SH-SY5Y (cell line): ENCODE data around the gene IRF8.

Experiments used
- GATA2 ChIP-seq: IDR thresholded peaks from 2 replicates; pipeline ENCODE4 v1.6.1; 2011; ENCODE audit warnings: mild to moderate bottlenecking, low read depth, low read length
- GATA3 ChIP-seq: IDR thresholded peaks from 2 replicates; pipeline ENCODE4 v1.6.1; 2011; ENCODE audit warnings: low read depth, mild to moderate bottlenecking, low read length, moderate library complexity

Gene IRF8

DNA sequence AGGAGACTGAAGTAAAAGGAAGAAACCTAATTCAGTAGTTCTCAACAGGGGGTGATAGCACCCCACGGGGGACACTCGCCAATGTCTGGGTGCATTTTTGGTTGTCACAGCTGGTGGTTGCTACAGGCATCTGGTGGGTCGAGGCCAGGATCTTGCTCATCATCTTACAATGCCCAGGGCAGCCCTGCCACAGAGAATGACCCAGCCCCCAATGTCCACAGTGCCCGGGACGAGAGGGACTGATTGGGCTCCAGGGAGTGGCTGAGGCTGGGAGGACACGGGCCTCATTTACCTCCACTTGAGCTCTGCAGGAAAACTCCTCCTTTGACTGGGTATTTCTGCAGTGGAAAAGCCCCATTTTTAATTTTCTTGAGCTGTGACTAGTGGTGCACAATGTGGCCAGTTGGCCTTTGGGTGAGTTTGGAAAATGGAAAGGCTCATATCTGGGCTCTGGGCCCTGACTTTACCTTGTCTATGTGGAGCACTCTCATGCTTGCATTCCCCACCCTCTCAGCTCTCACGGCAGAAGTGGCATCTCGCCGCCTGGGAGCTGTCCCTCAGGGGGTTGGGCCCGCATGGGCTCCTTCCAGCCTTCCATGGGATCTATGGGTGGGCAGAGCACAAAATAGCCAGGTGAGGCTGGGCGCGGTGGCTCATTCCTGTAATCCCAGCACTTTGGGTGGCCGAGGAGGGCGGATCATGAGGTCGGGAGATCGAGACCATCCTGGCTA, 37.7 kb upstream of the IRF8 start:
- no peak for TF ChIP-seq GATA2
- TF ChIP-seq GATA3: no peak

DNA sequence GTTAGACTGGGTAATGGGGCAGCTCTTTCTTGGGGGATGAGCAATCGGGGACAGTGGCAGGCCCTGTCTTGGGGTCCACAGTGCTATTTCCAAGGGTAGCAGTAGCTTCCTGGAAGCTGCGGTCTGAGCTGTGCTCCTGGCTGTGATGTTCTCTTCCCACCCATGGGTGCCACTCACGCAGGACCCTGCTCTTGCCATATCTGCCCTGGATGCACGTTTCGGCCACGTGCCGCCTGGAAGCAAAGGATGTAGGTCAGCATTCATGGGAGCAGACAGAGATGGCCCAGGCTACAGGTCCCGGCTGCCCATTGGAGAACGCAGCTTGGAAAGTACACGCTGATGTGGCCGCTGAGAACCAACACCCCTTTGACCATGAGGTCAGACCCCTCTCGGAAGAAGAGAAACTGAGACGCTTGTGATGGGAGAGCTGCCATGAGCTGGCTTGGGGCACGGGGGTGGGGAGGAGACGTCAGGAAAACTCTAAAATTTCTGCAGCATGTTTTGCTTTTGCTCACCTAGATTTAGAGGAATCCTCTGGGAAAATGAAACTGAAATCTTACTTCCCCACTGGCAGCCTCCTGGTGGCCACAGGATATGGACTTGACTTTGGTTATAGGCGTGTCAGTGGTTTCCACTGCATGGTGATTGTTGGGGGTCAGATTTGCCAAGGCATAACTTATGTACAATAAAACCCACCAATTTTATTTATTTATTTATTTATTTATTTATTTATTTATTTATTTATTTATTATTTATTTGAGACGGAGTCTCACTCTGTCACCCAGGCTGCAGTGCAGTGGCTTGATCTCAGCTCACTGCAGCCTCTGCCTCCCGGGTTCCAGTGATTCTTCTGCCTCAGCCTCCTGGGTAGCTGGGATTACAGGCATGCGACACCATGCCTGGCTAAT, 36.2 kb upstream of the IRF8 start:
- no peak for TF ChIP-seq GATA3
- TF ChIP-seq GATA2: no peak

DNA sequence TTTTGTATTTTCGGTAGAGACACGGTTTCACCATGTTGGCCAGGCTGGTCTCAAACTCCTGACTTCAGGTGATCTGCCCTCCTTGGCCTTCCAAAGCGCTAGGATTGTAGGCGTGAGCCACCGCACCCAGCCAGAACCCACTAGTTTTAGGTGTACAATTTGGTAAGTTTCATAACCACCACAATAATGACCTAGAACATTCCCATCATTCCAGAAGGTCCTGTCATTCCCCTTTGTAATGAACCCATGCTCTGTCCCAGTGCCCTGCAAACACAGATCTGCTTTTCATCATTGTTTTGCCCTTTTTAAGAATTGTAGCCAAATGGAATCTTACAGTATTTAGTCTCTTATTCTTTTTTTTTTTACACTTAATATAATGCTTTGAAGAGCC, 35.6 kb upstream of the IRF8 start:
- no peak for TF ChIP-seq GATA3
- no peak for TF ChIP-seq GATA2

DNA sequence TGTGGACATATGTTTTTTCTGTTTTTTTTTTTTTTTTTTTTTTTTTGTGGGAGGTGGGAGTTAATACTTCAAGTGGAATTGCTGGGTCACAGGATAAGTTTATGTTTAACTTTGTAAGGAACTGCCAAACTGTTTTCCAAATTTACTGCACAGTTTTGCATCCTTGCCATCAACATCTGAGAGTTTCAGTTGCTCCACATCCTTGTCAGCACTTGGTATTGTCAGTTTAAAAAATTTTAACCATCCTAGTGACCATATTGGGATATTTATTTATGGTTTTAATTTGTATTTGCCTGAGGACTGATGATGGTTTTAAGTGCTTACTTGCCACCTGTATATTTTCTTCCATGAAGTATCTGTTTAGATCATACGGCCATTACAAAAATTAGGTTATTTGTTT, 34.0 kb upstream of the IRF8 start:
- no peak for TF ChIP-seq GATA2
- TF ChIP-seq GATA3: no peak

DNA sequence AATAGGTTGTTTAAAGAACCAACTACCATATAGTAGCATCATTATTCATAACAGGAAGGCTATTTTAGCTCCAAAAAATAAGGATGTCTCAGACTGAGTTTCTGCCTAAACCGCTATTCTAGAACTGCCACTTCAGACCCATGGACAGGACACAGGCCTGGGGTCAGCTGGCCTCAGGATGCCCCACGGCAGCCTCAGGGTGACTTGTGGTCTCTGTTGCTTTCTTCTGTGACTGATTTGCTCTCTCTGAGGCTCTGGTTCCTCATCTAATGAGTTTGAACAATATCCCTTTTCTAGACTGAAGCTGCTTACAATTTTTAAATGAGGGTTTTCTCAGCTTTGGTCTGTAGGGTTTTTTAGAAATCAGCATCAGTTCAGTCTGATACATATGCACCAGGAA, 31.8 kb upstream of the IRF8 start:
- TF ChIP-seq GATA3 (no peak), GATA2 (no peak)

DNA sequence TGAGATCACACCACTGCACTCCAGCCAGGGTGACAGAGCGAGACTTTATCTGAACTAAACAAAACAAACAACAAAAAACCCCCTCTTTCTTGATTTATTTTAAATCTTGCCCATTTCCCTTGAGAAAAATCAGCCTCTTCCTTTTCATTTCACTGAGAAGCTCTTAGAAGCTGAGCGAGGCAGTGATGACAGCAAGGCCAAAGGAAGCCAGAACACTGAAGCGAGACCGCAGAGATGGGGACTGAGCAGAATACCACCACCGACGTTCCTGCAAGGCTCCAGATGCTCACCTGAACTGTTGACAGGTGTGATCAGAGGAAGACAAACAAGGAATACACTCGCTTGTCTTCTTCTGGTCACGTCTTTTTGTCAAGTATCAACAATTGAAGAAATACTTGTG, 30.5 kb upstream of the IRF8 start:
- TF ChIP-seq GATA3 (no peak), GATA2 (no peak)

DNA sequence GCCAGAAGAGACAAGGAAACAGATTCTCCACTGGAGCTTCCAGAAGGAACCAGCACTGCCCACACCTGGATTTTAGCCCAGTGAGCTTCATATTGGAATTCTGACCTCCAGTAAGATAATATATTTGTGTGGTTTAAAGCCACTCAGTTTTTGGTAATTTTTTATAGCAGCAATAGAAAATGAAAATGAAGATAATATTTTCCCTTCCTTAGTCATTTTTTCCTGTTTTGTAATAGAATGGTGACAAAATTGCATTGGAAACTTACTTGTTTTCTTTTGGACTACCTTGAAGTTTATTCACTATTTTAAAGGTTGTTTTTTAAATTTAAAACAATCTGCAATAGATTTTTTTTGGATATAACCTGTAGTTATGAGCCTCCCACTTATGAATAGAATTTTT, 29.8 kb upstream of the IRF8 start:
- TF ChIP-seq GATA3 (no peak), GATA2 (no peak)

DNA sequence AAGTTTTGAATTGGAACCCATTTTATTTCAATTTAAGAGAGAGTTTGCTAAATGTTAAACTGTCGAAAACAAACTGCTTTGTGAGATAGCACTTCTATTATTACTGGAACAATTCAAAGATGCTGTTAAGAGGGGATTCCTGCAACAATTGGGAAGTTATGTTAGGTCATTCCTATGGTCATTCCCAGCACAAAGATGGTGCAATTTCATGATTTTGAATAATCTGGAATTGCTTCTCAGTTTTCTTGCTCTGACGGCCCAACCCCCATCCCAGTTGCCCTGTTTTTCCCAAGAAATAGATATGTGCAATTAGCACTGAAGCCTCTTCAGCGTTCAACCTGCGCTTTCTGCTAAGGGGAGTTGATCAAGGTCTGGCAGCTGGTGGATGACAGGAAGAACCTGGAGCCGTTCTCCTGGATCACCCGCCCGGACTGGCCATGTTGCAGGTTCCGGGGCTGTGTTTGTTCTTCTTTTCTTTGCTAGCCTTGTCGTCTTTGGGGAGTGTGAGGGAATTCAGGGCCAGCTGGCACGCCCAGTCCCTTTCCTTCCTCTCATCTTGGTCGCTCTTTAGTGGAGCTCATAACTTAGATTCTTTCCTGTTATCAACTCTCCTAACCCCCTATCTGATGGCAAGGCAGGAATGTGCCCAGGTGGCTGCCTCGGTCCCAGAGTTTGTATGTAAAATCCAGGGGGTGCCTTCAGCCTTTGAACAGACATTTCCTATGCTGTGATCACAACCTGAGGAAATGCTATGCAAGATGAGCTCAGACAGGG, 29.0 kb upstream of the IRF8 start:
- TF ChIP-seq GATA3 (no peak), GATA2 (no peak)

DNA sequence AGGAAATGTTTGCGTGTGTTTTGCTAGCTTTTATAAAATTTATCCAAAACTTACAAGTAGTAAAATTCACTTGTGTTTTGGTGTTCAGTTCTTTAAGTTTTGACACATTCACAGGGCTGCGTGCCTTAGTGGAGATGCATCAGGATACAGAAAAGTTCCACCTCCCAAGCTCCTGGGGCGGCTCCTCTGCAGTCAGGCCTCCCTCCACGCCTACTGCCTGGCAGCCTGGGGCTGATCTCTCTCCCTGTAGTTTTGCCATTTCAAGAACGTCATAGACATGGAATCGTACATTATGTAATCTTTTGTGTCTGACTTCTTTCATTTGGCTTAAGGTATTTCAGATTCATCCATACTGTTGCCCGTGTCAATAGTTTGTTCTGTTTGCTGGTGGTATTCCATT, 27.2 kb upstream of the IRF8 start:
- no peak for TF ChIP-seq GATA3
- no peak for TF ChIP-seq GATA2

DNA sequence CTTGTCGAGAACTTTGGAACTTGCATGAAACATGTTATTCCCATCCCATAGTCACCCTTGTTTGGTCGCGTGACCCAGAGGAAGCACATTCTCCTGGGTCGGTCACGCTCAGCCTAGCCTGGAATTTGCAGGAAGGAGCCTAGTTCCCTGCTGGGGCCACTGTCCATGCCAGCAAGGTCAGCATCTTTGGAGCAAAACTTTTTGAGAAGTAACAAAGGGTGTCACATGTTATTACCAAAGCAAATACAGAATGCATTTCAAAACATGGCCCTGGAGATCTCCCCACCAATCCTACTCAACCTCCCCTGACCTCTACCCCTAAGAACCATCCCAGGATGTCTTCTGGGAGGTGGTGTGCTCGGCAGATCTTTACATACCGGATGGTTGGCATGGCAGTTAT, 26.2 kb upstream of the IRF8 start:
- TF ChIP-seq GATA3: no peak
- TF ChIP-seq GATA2: no peak

DNA sequence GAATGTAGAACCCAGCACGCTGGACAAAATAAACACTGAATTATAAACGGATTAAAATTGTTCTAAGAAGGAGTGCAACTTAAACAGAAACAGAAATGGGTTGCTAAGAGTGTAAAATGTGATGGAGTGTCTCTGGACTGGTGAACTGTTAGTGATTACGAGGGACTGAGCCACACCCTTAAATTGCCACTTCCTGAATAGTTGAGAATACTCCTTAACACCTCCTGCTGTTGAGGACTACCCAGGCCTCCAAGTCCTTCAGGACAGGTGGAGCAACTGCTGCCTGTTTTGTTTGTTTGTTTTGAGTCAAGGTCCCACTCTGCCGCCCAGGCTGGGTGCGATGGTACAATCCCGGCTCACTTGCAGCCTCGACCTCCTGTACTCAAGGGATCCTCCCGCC, 25.8 kb upstream of the IRF8 start:
- TF ChIP-seq GATA3: no peak
- TF ChIP-seq GATA2: no peak

DNA sequence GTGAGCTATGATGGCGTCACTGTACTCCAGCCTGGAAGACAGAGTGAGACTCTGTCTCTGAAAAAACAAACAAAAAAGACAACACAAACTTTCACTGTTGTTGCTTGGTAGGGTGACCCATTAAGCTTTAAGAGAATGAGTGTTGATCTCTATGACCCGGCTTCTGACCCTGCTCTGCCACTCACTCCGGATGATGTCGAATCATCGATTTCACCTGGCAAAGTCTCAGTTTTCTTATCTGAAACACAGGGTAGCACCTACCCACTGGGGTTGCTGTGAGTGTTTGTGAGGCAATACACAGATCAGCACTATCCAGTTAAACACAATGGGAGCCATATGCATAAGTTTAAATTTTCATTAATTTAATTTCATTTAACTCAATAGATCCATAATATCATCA, 20.6 kb upstream of the IRF8 start:
- no peak for TF ChIP-seq GATA2

DNA sequence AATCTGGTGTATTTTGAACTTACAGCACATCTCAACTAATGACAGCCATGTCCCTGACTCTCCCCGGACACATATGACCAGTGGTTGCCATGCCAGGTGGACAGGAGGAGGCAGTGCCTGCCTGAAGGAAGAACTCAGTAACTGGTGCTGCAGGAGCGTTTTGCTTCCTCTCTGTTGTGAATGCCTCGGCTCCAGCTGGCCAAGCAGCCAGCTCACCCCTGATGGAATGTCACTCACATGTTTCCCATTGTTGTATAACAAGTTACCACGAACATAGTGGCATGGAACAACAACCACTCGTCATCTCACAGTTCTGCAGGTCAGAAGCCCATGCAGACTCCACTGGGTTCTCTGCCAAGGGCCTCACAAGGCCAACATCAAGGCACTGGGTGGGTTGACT, 20.1 kb upstream of the IRF8 start:
- no peak for TF ChIP-seq GATA2
- no peak for TF ChIP-seq GATA3

DNA sequence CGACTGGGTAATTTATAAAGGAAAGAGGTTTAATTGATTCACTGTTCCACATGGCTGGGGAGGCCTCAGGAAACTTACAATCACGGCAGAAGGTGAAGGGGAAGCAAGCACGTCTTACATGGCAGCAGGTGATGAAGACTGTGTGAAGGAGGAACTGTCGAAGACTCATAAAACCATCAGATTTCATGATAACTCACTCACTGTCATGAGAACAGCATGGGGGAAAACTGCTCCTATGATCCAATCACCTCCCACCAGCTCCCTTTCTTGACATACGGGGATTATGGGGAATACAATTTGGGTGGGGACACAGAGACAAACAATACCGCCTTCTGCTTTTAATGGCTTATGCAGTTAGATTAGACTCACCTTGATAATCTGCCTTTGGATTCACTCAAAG, 19.4 kb upstream of the IRF8 start:
- TF ChIP-seq GATA3 (no peak), GATA2 (no peak)

DNA sequence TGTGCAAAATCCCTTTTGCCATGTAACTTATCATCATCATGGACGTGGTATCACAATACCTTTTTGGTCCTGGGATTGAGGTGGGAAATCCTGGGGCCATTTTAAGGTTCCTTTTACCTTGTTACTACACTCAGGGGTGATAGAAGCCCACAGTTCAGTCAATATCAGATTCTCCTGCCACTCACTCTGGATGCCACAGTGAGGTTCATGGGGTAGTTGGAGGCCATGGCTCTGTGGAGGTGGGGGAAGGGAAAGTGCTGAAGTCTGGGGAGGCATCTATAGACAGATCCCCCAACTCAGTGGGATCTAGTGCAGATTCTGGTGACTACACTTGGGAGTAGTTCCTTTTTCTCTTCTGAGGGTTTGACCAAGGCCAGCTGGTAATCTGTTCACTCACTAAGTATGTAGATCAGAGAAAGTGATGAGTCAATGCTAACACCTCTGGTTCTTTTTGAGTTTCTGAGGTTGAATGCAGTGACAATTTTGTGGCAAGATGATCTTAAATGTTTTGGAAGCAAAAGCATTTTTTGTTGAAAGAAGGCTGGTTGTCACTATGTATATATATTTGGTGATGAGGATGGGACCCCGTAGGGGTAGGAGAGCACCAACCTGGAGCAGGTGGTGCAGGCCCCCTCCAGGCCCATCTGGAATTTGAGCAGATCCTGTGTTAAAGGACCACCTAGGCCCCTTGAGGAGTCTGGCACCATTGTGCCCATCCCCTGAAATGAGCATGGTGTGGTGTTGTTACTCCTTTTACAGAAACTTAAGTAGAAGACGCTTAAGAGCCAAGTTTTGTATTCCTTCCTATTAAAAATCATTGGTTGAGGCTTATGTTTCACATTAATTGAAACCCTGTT, 18.8 kb upstream of the IRF8 start:
- no peak for TF ChIP-seq GATA3
- no peak for TF ChIP-seq GATA2

DNA sequence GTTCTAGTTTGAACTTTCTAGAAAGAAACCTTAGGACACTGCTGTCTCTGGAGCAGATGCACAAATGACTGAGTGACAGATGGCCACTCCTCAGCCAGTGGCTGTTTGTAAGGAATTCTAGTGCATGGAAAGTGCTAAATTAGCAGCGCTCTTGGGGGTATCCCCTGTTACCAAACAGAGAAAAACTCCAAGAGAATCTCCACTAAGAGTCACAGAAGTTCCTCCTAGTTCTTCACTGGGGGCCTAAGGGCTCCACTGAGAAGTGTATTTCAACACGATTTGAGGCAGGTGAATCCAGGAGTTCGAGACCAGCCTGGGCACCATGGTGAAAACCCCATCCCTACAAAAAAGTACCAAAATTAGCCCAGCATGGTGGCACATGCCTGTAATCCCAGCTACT, 18.1 kb upstream of the IRF8 start:
- TF ChIP-seq GATA3 (no peak), GATA2 (no peak)
